Measurements from ENCODE around the gene PPP2R2C.

Gene PPP2R2C

GRCh38 chr4:6396696-6397236 is 75.6 kb downstream of the PPP2R2C start:
- no peak for DNase-seq (ENCODE audit: low read depth in 1 of 2, low spot score in 1 of 2)
- Histone ChIP-seq H3K27ac (replicated peaks) (no peak overlapping the region), H3K27me3 (ENCODE audit: insufficient read depth, poor library complexity, severe bottlenecking) (no peaks in the 10 kb centered on the region), H3K4me3 (replicated peaks; ENCODE audit: insufficient read depth, low read length) (no peak overlapping the region)
- TF ChIP-seq, protein P1, sequence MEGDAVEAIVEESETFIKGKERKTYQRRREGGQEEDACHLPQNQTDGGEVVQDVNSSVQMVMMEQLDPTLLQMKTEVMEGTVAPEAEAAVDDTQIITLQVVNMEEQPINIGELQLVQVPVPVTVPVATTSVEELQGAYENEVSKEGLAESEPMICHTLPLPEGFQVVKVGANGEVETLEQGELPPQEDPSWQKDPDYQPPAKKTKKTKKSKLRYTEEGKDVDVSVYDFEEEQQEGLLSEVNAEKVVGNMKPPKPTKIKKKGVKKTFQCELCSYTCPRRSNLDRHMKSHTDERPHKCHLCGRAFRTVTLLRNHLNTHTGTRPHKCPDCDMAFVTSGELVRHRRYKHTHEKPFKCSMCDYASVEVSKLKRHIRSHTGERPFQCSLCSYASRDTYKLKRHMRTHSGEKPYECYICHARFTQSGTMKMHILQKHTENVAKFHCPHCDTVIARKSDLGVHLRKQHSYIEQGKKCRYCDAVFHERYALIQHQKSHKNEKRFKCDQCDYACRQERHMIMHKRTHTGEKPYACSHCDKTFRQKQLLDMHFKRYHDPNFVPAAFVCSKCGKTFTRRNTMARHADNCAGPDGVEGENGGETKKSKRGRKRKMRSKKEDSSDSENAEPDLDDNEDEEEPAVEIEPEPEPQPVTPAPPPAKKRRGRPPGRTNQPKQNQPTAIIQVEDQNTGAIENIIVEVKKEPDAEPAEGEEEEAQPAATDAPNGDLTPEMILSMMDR (IDR thresholded peaks at IDR 0.05; ENCODE audit: insufficient read depth, low read length), result no peak
- TF ChIP-seq POLR2AphosphoS5 (IDR thresholded peaks at IDR 0.05; ENCODE audit: low read depth) (no peak), GABPA (IDR thresholded peaks at IDR 0.05; ENCODE audit: low read depth) (no peak), SPI1 (IDR thresholded peaks at IDR 0.05; ENCODE audit: borderline replicate concordance, low read depth) (no peak), REST (IDR thresholded peaks at IDR 0.05; ENCODE audit: insufficient replicate concordance, low read depth) (no peak)

DNA sequence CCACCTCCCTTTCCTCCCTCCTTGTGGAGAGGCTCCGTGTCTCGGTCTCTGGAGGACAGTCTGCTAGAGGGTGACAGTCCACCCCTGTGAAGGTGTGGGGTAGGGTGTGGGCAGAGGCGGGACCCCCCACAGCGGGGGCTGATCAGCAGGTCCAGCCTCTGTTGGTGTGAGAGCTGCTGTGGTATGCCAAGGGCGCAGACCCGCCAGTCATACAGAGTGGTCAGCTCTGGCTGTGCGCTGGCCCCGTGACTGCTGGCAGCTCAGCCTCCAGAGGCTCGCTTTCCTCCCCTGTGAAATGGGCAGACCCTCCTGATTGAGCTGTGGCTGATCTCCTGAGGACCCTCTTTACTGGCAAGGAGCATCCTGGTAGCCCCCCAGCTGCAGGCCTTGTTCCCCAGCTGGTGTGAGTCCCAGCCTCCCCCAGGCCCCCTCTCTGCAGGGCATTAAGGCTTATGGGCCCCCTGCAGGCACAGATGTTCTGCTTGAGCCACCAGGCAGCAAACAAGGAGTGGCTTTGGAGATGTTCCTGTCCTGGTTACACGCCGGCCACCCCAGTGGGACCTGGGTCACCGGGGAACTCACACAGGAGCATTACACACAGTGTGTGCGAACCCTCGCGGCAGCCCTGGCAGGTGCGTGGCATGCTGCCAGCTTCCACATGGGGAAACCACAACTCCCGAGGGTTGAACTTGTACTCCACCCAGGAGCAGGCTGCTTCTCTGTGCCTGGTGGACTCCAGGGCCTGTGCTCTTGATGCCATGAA is 76.8 kb downstream of the PPP2R2C start:
- H3K27ac ChIP-seq (replicated peaks), result no peak overlapping the region
- no peak for DNase-seq (ENCODE audit: low read depth in 1 of 2, low spot score in 1 of 2)
- TF ChIP-seq, protein P1 (IDR thresholded peaks at IDR 0.05; ENCODE audit: insufficient read depth, low read length), result no peak
- TF ChIP-seq SPI1 (IDR thresholded peaks at IDR 0.05; ENCODE audit: borderline replicate concordance, low read depth), result no peak
- TF ChIP-seq POLR2AphosphoS5 (IDR thresholded peaks at IDR 0.05; ENCODE audit: low read depth), result no peak
- no peak for TF ChIP-seq GABPA (IDR thresholded peaks at IDR 0.05; ENCODE audit: low read depth)
- no peak for TF ChIP-seq REST (IDR thresholded peaks at IDR 0.05; ENCODE audit: insufficient replicate concordance, low read depth)
- H3K27me3 ChIP-seq (ENCODE audit: insufficient read depth, poor library complexity, severe bottlenecking), result no peaks in the 10 kb centered on the region
- H3K4me3 ChIP-seq (replicated peaks; ENCODE audit: insufficient read depth, low read length), result no peak overlapping the region

GRCh38 chr4:6394671-6395081 is 77.7 kb downstream of the PPP2R2C start:
- H3K27me3 ChIP-seq (ENCODE audit: insufficient read depth, poor library complexity, severe bottlenecking), result no peaks in the 10 kb centered on the region

More at GRCh38 chr4:6394671-6395081, 77.7 kb downstream of the PPP2R2C start:
- no peak overlapping the region for H3K27ac ChIP-seq (replicated peaks)
- no peak for DNase-seq (ENCODE audit: low read depth in 1 of 2, low spot score in 1 of 2)
- H3K4me3 ChIP-seq (replicated peaks; ENCODE audit: insufficient read depth, low read length), result no peak overlapping the region
- TF ChIP-seq, protein P1 (IDR thresholded peaks at IDR 0.05; ENCODE audit: insufficient read depth, low read length), result no peak
- TF ChIP-seq SPI1 (IDR thresholded peaks at IDR 0.05; ENCODE audit: borderline replicate concordance, low read depth) (no peak), GABPA (IDR thresholded peaks at IDR 0.05; ENCODE audit: low read depth) (no peak), REST (IDR thresholded peaks at IDR 0.05; ENCODE audit: insufficient replicate concordance, low read depth) (no peak), POLR2AphosphoS5 (IDR thresholded peaks at IDR 0.05; ENCODE audit: low read depth) (no peak)

Data from HL-60 (cell line).